ENCODE data around the gene ALOX15B.

- no peak for TF ChIP-seq CTCF (IDR thresholded peaks at IDR 0.05)
- TF ChIP-seq EP300 (IDR thresholded peaks at IDR 0.05): no peak
- TF ChIP-seq POLR2A (IDR thresholded peaks at IDR 0.05): no peak
Observed at GRCh38 chr17:8019166-8019565, 19.7 kb upstream of the ALOX15B start.
